Measurements from ENCODE around the gene NID1.

GRCh38 chr1:236018885-236019453, 45.9 kb downstream of the NID1 start:
- TF ChIP-seq YY1 (IDR thresholded peaks at IDR 0.05; ENCODE audit: insufficient read depth, insufficient read length) (no peak), ZNF274 (IDR thresholded peaks at IDR 0.05; ENCODE audit: low read depth, low read length) (no peak), SUZ12 (IDR thresholded peaks at IDR 0.05; ENCODE audit: extremely low read depth, insufficient read depth, insufficient read length) (no peak)

Measured in NT2/D1 (cell line).